Astrocyte (in vitro differentiated cells and primary cell): Measurements from ENCODE around the gene TRIM63. TPM values are rescaled to one million over a fixed set of nuclear protein-coding genes. Genes with fewer than 3 reads are reported as not detected.
A peak's percentile ranks its signal among the peaks of the same experiment; 100 is the strongest.

Experiments used
- DNase-seq: peaks from one replicate; pipeline ENCODE4 v3.0.0-alpha.2; 2010; ENCODE audit warnings: low read depth
- FAIRE-seq: peaks from 2 replicates; lab custom pipeline; 2011; peaks lifted over from hg19 to GRCh38; lab: Jason Lieb, UNC
- H2AFZ ChIP-seq: 2 replicates; pipeline ENCODE4 v1.6.0; 2012; ENCODE audit warnings: low read depth, low read length, inconsistent platforms
- H3K27ac ChIP-seq: 2 replicates; pipeline ENCODE4 v1.5.1; 2011; ENCODE audit warnings: low read depth, low read length, inconsistent platforms
- H3K27me3 ChIP-seq: 2 replicates; pipeline ENCODE4 v1.6.0; 2011; ENCODE audit warnings: low read length, inconsistent platforms; ENCODE audit not compliant: insufficient read depth
- H3K36me3 ChIP-seq: 2 replicates; pipeline ENCODE4 v1.5.1; 2011; ENCODE audit warnings: low read length, inconsistent platforms; ENCODE audit not compliant: insufficient read depth
- H3K4me1 ChIP-seq: 2 replicates; pipeline ENCODE4 v1.5.1; 2011; ENCODE audit warnings: low read length, inconsistent platforms; ENCODE audit not compliant: insufficient read depth
- H3K4me2 ChIP-seq: 2 replicates; pipeline ENCODE4 v1.6.0; 2012; ENCODE audit warnings: low read length, inconsistent platforms
- H3K4me3 ChIP-seq: 2 replicates; pipeline ENCODE4 v1.5.1; 2011; ENCODE audit warnings: low read depth, mild to moderate bottlenecking, low read length, inconsistent platforms; ENCODE audit not compliant: insufficient read depth
- H3K79me2 ChIP-seq: 2 replicates; pipeline ENCODE4 v1.6.0; 2012; ENCODE audit warnings: mild to moderate bottlenecking, low read length, inconsistent platforms; ENCODE audit not compliant: insufficient read depth
- H3K9ac ChIP-seq: 2 replicates; pipeline ENCODE4 v1.6.0; 2012; ENCODE audit warnings: mild to moderate bottlenecking, low read length, inconsistent platforms
- H3K9me3 ChIP-seq: 2 replicates; pipeline ENCODE4 v1.5.1; 2012; ENCODE audit warnings: low read depth, mild to moderate bottlenecking, low read length, inconsistent platforms; ENCODE audit not compliant: insufficient read depth
- H4K20me1 ChIP-seq: 2 replicates; pipeline ENCODE4 v1.6.0; 2012; ENCODE audit warnings: low read length, inconsistent platforms; ENCODE audit not compliant: insufficient read depth
- H3K27ac Mint-ChIP-seq: one replicate; pipeline ENCODE4 v1.8.0; 2021; ENCODE audit warnings: mild to moderate bottlenecking, mixed read lengths; ENCODE audit not compliant: unreplicated experiment
- H3K27me3 Mint-ChIP-seq: one replicate; pipeline ENCODE4 v1.8.0; 2021; ENCODE audit warnings: low read depth, mixed read lengths; ENCODE audit not compliant: unreplicated experiment
- H3K36me3 Mint-ChIP-seq: one replicate; pipeline ENCODE4 v1.8.0; 2021; ENCODE audit warnings: low read depth, mixed read lengths; ENCODE audit not compliant: unreplicated experiment
- H3K4me1 Mint-ChIP-seq: one replicate; pipeline ENCODE4 v1.8.0; 2021; ENCODE audit warnings: low read depth, mixed read lengths; ENCODE audit not compliant: unreplicated experiment
- H3K4me3 Mint-ChIP-seq: one replicate; pipeline ENCODE4 v1.8.0; 2021; ENCODE audit warnings: mild to moderate bottlenecking, moderate library complexity, mixed read lengths; ENCODE audit not compliant: unreplicated experiment
- H3K9me3 Mint-ChIP-seq: one replicate; pipeline ENCODE4 v1.8.0; 2021; ENCODE audit warnings: mild to moderate bottlenecking, mixed read lengths; ENCODE audit not compliant: unreplicated experiment
- CTCF ChIP-seq: IDR thresholded peaks from 2 replicates; pipeline ENCODE4 v1.5.1; 2011; ENCODE audit warnings: low read depth, mild to moderate bottlenecking, inconsistent platforms, low read length, moderate library complexity; ENCODE audit not compliant: insufficient read depth
- EZH2 ChIP-seq: IDR thresholded peaks from 2 replicates; pipeline ENCODE4 v1.6.1; 2012; ENCODE audit warnings: mild to moderate bottlenecking, low read length, inconsistent platforms; ENCODE audit not compliant: insufficient read depth
- total RNA-seq: library from RNA; stranded (reverse); gene quantifications from 2 replicates; pipeline ENCODE4 v1.2.1, GENCODE V29; 2021

Gene TRIM63
- total RNA-seq, 1 donor from 2014 or later, result not detected

- H3K4me2 ChIP-seq, result no peak overlapping the region
- no peak overlapping the region for H3K27ac ChIP-seq
- no peaks in the 10 kb centered on the region for H3K27me3 ChIP-seq
- H3K9me3 ChIP-seq, result no peaks in the 10 kb centered on the region
- no peak overlapping the region for H3K9ac ChIP-seq
- peaks cover 23% of the 10 kb centered on the region for H3K4me1 Mint-ChIP-seq
- H4K20me1 ChIP-seq, result no peaks in the 10 kb centered on the region
- no peak overlapping the region for H3K4me3 ChIP-seq
- no peak overlapping the region for H3K4me3 Mint-ChIP-seq
- peaks cover 3% of the 10 kb centered on the region for H3K27me3 Mint-ChIP-seq
- no peak for DNase-seq
- no peak overlapping the region for H3K27ac Mint-ChIP-seq
- H3K9me3 Mint-ChIP-seq, result no peaks in the 10 kb centered on the region
- FAIRE-seq, result no peak
- peaks cover 3% of the 10 kb centered on the region for H3K79me2 ChIP-seq
- no peaks in the 10 kb centered on the region for H3K36me3 ChIP-seq
- peaks cover 19% of the 10 kb centered on the region for H3K36me3 Mint-ChIP-seq
- H2AFZ ChIP-seq, result no peak overlapping the region
- TF ChIP-seq CTCF (no peak), EZH2 (no peak)
- peaks cover 13% of the 10 kb centered on the region for H3K4me1 ChIP-seq
Observed at GRCh38 chr1:26029054-26029863, 38.2 kb downstream of the TRIM63 start.

GRCh38 chr1:26028490-26028980, 38.9 kb downstream of the TRIM63 start:
- H4K20me1 ChIP-seq, result no peaks in the 10 kb centered on the region
- H3K36me3 ChIP-seq, result no peaks in the 10 kb centered on the region
- Mint-ChIP-seq H3K4me1 (peaks cover 21% of the 10 kb centered on the region), H3K27me3 (no peaks in the 10 kb centered on the region), H3K36me3 (peaks cover 16% of the 10 kb centered on the region), H3K9me3 (no peaks in the 10 kb centered on the region), H3K4me3 (no peak overlapping the region), H3K27ac (no peak overlapping the region)
- peaks cover 20% of the 10 kb centered on the region for H3K4me1 ChIP-seq
- DNase-seq, result no peak
- H3K4me3 ChIP-seq, result no peak overlapping the region
- H3K4me2 ChIP-seq, result peak overlapping the region; percentile 0
- TF ChIP-seq EZH2 (no peak), CTCF (no peak)
- H3K9me3 ChIP-seq, result no peaks in the 10 kb centered on the region
- no peak overlapping the region for H3K27ac ChIP-seq
- no peak overlapping the region for H2AFZ ChIP-seq
- no peak for FAIRE-seq
- H3K79me2 ChIP-seq, result peaks cover 5% of the 10 kb centered on the region
- no peaks in the 10 kb centered on the region for H3K27me3 ChIP-seq
- no peak overlapping the region for H3K9ac ChIP-seq
